IMR-90 (cell line): ENCODE results near the gene RAB11FIP3. TPM values are rescaled to one million over a fixed set of nuclear protein-coding genes. Genes with fewer than 3 reads are reported as not detected.

ENCODE experiments used
- ATAC-seq: fragments of 200-7000 bp; cut with Tn5 transposase; 2 replicates; pipeline ENCODE4 v1.9.1; 2020; ENCODE audit warnings: low read depth, mild to moderate bottlenecking, moderate library complexity
- BruUV-seq: library from RNA; stranded (reverse); fragments of 400-500 nt; replicated peaks from 2 replicates; lab custom pipeline; 2021; lab: Mats Ljungman, UMichigan
- CTCF ChIA-PET: fragments of 300-600 bp; formaldehyde crosslinking; extraction: SDS; loops from one replicate; lab custom pipeline; 2021; ENCODE audit warnings: antibody characterized with exemption; lab: Yijun Ruan, JAX
- POLR2A ChIA-PET: fragments of 300-600 bp; sonication (Branson Sonifier 250); formaldehyde crosslinking; loops from one replicate; lab custom pipeline; 2022; ENCODE audit warnings: antibody characterized with exemption; ENCODE audit not compliant: unreplicated experiment; lab: Charles Lee
- DNase-seq: peaks from one replicate; pipeline ENCODE4 v3.0.0; 2013
- H2AFZ ChIP-seq: replicated peaks from 2 replicates; pipeline ENCODE3; 2013; ENCODE audit warnings: low read length, mild to moderate bottlenecking; ENCODE audit not compliant: poor library complexity
- H2AK5ac ChIP-seq: 2 replicates; pipeline ENCODE4 v1.6.1; 2013; ENCODE audit warnings: low read depth, low read length, inconsistent platforms
- H2AK9ac ChIP-seq: replicated peaks from 2 replicates; pipeline ENCODE3; 2013; ENCODE audit warnings: mild to moderate bottlenecking, low read depth, low read length, moderate library complexity; ENCODE audit not compliant: poor library complexity
- H2BK120ac ChIP-seq: 2 replicates; pipeline ENCODE4 v1.6.1; 2013; ENCODE audit warnings: low read depth, low read length, inconsistent platforms
- H2BK15ac ChIP-seq: 3 replicates; pipeline ENCODE4 v1.6.1; 2013; ENCODE audit warnings: low read depth, low read length, inconsistent platforms
- H2BK20ac ChIP-seq: 2 replicates; pipeline ENCODE4 v1.6.1; 2013; ENCODE audit warnings: low read depth, mild to moderate bottlenecking, inconsistent platforms, low read length, moderate library complexity
- H2BK5ac ChIP-seq: 2 replicates; pipeline ENCODE4 v1.6.1; 2013; ENCODE audit warnings: mild to moderate bottlenecking, low read depth, low read length, inconsistent platforms; ENCODE audit not compliant: poor library complexity, severe bottlenecking
- H3K14ac ChIP-seq: replicated peaks from 2 replicates; pipeline ENCODE4 v1.6.1; 2013; ENCODE audit warnings: low read depth, low read length, inconsistent platforms
- H3K18ac ChIP-seq: 2 replicates; pipeline ENCODE4 v1.6.1; 2013; ENCODE audit warnings: low read depth, low read length, control low read depth
- H3K23ac ChIP-seq: 2 replicates; pipeline ENCODE4 v1.6.1; 2013; ENCODE audit warnings: low read depth, low read length, inconsistent platforms
- H3K27ac ChIP-seq: 2 replicates; pipeline ENCODE4 v1.5.1; 2013; ENCODE audit warnings: mild to moderate bottlenecking, control low read depth, low read length; ENCODE audit not compliant: insufficient read depth
- H3K27me3 ChIP-seq: 2 replicates; pipeline ENCODE4 v1.6.1; 2013; ENCODE audit warnings: low read length; ENCODE audit not compliant: control insufficient read depth, insufficient read depth
- H3K36me3 ChIP-seq: 2 replicates; pipeline ENCODE4 v1.6.1; 2013; ENCODE audit warnings: low read length, mixed read lengths; ENCODE audit not compliant: control insufficient read depth, insufficient read depth
- H3K4ac ChIP-seq: 2 replicates; pipeline ENCODE4 v1.6.1; 2013; ENCODE audit warnings: low read depth, low read length, inconsistent platforms
- H3K4me1 ChIP-seq: 2 replicates; pipeline ENCODE4 v1.6.1; 2013; ENCODE audit warnings: low read length, mixed read lengths; ENCODE audit not compliant: control insufficient read depth, insufficient read depth
- H3K4me2 ChIP-seq: 2 replicates; pipeline ENCODE4 v1.6.1; 2013; ENCODE audit warnings: low read depth, mild to moderate bottlenecking, control low read depth, low read length, moderate library complexity
- H3K4me3 ChIP-seq: 2 replicates; pipeline ENCODE4 v1.5.1; 2013; ENCODE audit warnings: low read depth, mild to moderate bottlenecking, control low read depth, low read length, moderate library complexity; ENCODE audit not compliant: insufficient read depth
- H3K56ac ChIP-seq: 2 replicates; pipeline ENCODE4 v1.6.1; 2013; ENCODE audit warnings: low read length, inconsistent platforms; ENCODE audit not compliant: insufficient read depth; ENCODE audit errors: extremely low read depth
- H3K79me1 ChIP-seq, 2 experiments: 2 replicates each; pipeline ENCODE4 v1.6.1; 2013; ENCODE audit warnings: low read length in 2 of 2, inconsistent platforms in 1 of 2, low read depth in 1 of 2
- H3K9ac ChIP-seq: 2 replicates; pipeline ENCODE4 v1.6.1; 2013; ENCODE audit warnings: low read depth, low read length, control low read depth
- H3K9me1 ChIP-seq: 2 replicates; pipeline ENCODE4 v1.6.1; 2013; ENCODE audit warnings: low read length, inconsistent platforms; ENCODE audit not compliant: insufficient read depth
- H3K9me3 ChIP-seq: 2 replicates; pipeline ENCODE4 v1.6.1; 2013; ENCODE audit warnings: low read length; ENCODE audit not compliant: control insufficient read depth, insufficient read depth
- H4K20me1 ChIP-seq: 2 replicates; pipeline ENCODE4 v1.6.1; 2013; ENCODE audit warnings: low read length, inconsistent platforms; ENCODE audit not compliant: insufficient read depth
- H4K5ac ChIP-seq: 2 replicates; pipeline ENCODE4 v1.6.1; 2013; ENCODE audit warnings: mild to moderate bottlenecking, low read depth, low read length, control low read depth
- H4K8ac ChIP-seq, 2 experiments: 2 replicates each; pipeline ENCODE4 v1.6.1; 2013; ENCODE audit warnings: low read depth in 2 of 2, low read length in 2 of 2, control low read depth in 1 of 2, inconsistent platforms in 1 of 2
- H4K91ac ChIP-seq: 2 replicates; pipeline ENCODE4 v1.6.1; 2013; ENCODE audit warnings: low read depth, low read length, inconsistent platforms; ENCODE audit not compliant: insufficient read depth
- BHLHE40 ChIP-seq: fragments of 150-350 bp; IDR thresholded peaks from 2 replicates; pipeline ENCODE4 v1.6.1; 2016; ENCODE audit warnings: mild to moderate bottlenecking, low read depth, low read length
- CEBPB ChIP-seq: IDR thresholded peaks from 2 replicates; pipeline ENCODE4 v1.6.1; 2012; ENCODE audit warnings: low read depth, low read length, improper control_type of control experiment
- CHD1 ChIP-seq: IDR thresholded peaks from 2 replicates; pipeline ENCODE4 v1.6.1; 2012; ENCODE audit warnings: low read depth, low read length, improper control_type of control experiment
- CTCF ChIP-seq: conservative IDR thresholded peaks from 2 replicates; pipeline ENCODE4 v1.5.1; 2012; ENCODE audit warnings: mild to moderate bottlenecking, low read depth, low read length, improper control_type of control experiment
- MAFK ChIP-seq: IDR thresholded peaks from 2 replicates; pipeline ENCODE4 v1.6.1; 2012; ENCODE audit warnings: low read depth, low read length, improper control_type of control experiment
- MAZ ChIP-seq: IDR thresholded peaks from 2 replicates; pipeline ENCODE4 v1.6.1; 2012; ENCODE audit warnings: low read depth, mild to moderate bottlenecking, low read length, improper control_type of control experiment, moderate library complexity, borderline replicate concordance
- MXI1 ChIP-seq: IDR thresholded peaks from 2 replicates; pipeline ENCODE4 v1.6.1; 2012; ENCODE audit warnings: low read depth, mild to moderate bottlenecking, low read length, moderate library complexity, borderline replicate concordance
- NFE2L2 ChIP-seq: fragments of 150-350 bp; IDR thresholded peaks from 2 replicates; pipeline ENCODE4 v1.6.1; 2016; ENCODE audit warnings: low read depth, mild to moderate bottlenecking, low read length
- POLR2A ChIP-seq: IDR thresholded peaks from 2 replicates; pipeline ENCODE4 v1.6.1; 2012; ENCODE audit warnings: mild to moderate bottlenecking, low read depth, low read length
- RCOR1 ChIP-seq: IDR thresholded peaks from 2 replicates; pipeline ENCODE4 v1.6.1; 2012; ENCODE audit warnings: mild to moderate bottlenecking, low read length, improper control_type of control experiment; ENCODE audit not compliant: insufficient replicate concordance
- RFX5 ChIP-seq: IDR thresholded peaks from 2 replicates; pipeline ENCODE4 v1.8.0; 2012; ENCODE audit warnings: low read depth, mild to moderate bottlenecking, low read length, moderate library complexity
- SMC3 ChIP-seq: fragments of 150-350 bp; IDR thresholded peaks from 2 replicates; pipeline ENCODE4 v1.6.1; 2016; ENCODE audit warnings: low read depth, mild to moderate bottlenecking, antibody characterized with exemption, low read length, moderate library complexity
- USF2 ChIP-seq: fragments of 150-350 bp; IDR thresholded peaks from 2 replicates; pipeline ENCODE4 v1.6.1; 2017; ENCODE audit warnings: mild to moderate bottlenecking, antibody characterized with exemption, low read length, low read depth
- whole genome bisulfite sequencing, 2 experiments: methylation state at CpG; one replicate each; pipeline versions ENCODE4 v1.1.5 to v1.1.7; 2013; ENCODE audit warnings: missing lambda C conversion rate in 2 of 2; ENCODE audit not compliant: insufficient read length in 1 of 2; ENCODE audit errors: extremely low coverage in 2 of 2; 5-methylcytosine and 5-hydroxymethylcytosine counted together
- dilution Hi-C: fragments of 300-500 bp; cut with HindIII; formaldehyde crosslinking; loops from one replicate; pipeline ENCODE4 v1.14.3; 2018; ENCODE audit warnings: low sequenced_read_pairs; ENCODE audit not compliant: unreplicated experiment
- in situ Hi-C: fragments of 300-500 bp; cut with MboI; formaldehyde crosslinking; loops from 3 replicates; pipeline ENCODE4 v1.14.3; 2019; ENCODE audit warnings: low sequenced_read_pairs, inconsistent platforms, mixed read lengths
- intact Hi-C: fragments of 100-400 bp; cut with micrococcal nuclease; formaldehyde crosslinking; loops from 2 replicates; pipeline ENCODE4 v1.10.0; 2022
- polyA plus RNA-seq, 3 experiments: library from polyadenylated mRNA; depleted of rRNA; stranded (reverse); fragments of >200 nt; gene quantifications; 2 replicates each; pipeline ENCODE4 v1.2.3, GENCODE V29; 2012; ENCODE audit warnings: low replicate concordance in 1 of 3
- total RNA-seq: library from RNA; depleted of rRNA; stranded (reverse); fragments of >200 nt; gene quantifications from 2 replicates; pipeline ENCODE4 v1.2.3, GENCODE V29; 2012

RAB11FIP3 gene
- total and polyA plus RNA-seq, 2 of the 4 experiments (the other 2 are of a cell fraction) = 7.5 to 22.5 TPM

DNA sequence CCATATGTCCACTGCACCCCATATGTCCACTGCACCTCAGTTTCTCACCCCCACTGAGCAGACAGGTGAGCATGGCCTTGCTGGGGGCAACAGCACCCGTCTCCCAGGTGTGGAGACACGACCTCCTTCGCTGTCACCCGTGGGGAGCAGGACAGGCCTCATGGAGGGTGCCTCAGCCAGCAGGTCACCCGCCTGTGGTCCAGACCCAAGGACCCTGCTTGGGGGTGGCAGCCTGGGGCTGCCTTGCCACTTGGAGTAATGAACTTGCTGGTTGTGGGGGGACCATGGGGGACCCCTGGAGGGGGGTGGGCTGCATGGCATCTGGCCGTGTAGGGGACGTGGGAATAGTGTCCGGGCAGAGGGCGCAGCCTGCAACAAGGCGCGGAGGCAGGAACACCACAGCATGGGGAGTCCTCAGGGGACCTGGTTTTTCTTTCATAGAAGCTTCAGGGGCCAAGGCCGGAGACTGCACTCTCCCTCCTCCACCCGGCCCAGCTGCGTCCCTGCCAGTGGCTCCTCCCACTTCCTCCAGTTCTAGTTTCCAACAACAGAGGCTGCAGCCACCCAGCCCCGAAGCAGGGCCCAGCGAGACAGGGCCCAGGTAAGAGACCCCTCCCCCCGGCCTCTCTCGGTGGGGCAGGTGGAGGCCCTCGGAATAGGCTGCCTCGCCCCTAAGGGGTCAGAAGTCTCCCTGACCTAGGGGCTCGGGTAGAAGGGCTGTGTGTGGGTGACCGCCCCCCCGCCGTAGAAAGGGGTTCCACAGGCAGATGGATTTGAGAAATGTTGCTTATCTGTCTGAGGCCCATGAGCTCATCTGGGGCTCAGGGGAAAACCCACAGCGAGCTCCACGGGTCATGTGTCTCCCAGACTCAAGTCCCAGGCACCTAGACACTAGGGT, 141.3 kb downstream of the RAB11FIP3 start, which contains the start of gene NHLRC4:
TSS of gene NHLRC4 (plus strand) at position 531 of the 898 bp plus-strand sequence. CDS start 1,043 bp downstream, outside the sequence.
- CTCF ChIA-PET = no interaction called here
- intact Hi-C loops = no loop called here
- peak within 1 kb of the TSS; percentile 93 to 94 for H4K8ac ChIP-seq
- dilution Hi-C loops = no loop called here
- H3K4me1 ChIP-seq = peaks cover 23% of the 10 kb centered on the region
- H3K4me2 ChIP-seq = peak within 1 kb of the TSS; percentile 50; the same call in 1 of the 2 replicates
- in situ Hi-C loops = no loop called here
- WGBS, 2 experiments = 64% methylated on average over 4 of the region's 26 CpGs; no CpG with 5 or more reads in 1 of the 2 experiments
- H2BK15ac ChIP-seq = peak within 1 kb of the TSS; percentile 53; the same call in 1 of the 3 replicates
- H2BK5ac ChIP-seq = no peak within 1 kb of the TSS
- H2BK120ac ChIP-seq = peak within 1 kb of the TSS; percentile 27; the same call in 1 of the 2 replicates
- ATAC-seq = peak; percentile 62
- no peak within 1 kb of the TSS for H3K56ac ChIP-seq
- no TSS peak for BruUV-seq
- H3K27me3 ChIP-seq = peaks cover 10% of the 10 kb centered on the region
- peak within 1 kb of the TSS; percentile 57; the same call in 1 of the 2 replicates for H3K18ac ChIP-seq
- H3K9me3 ChIP-seq = no peaks in the 10 kb centered on the region
- H4K91ac ChIP-seq = peak within 1 kb of the TSS; percentile 55
- H2BK20ac ChIP-seq = peak within 1 kb of the TSS; percentile 60; the same call in 1 of the 2 replicates
- peaks cover 8% of the 10 kb centered on the region; the same call in 1 of the 2 replicates for H4K20me1 ChIP-seq
- peaks cover 0 to 17% of the 10 kb centered on the region in 2 experiments; a peak in 2 of 4 replicates for H3K79me1 ChIP-seq
- peak within 1 kb of the TSS; percentile 34; the same call in 1 of the 2 replicates for H3K9ac ChIP-seq
- peak within 1 kb of the TSS; percentile 95 for H2AFZ ChIP-seq
- no peaks in the 10 kb centered on the region for H3K36me3 ChIP-seq
- H3K23ac ChIP-seq = no peak within 1 kb of the TSS
- H4K5ac ChIP-seq = peak within 1 kb of the TSS; percentile 91
- H2AK9ac ChIP-seq = peak within 1 kb of the TSS; percentile 89
- H3K4ac ChIP-seq = peak within 1 kb of the TSS; percentile 79
- H3K4me3 ChIP-seq = no peak within 1 kb of the TSS
- peak within 1 kb of the TSS; percentile 39 for H3K27ac ChIP-seq
- peak within 1 kb of the TSS; percentile 59; the same call in 1 of the 2 replicates for H3K14ac ChIP-seq
- H3K9me1 ChIP-seq = peaks cover 4% of the 10 kb centered on the region
- H2AK5ac ChIP-seq = peak within 1 kb of the TSS; percentile 80; the same call in 1 of the 2 replicates
- DNase-seq = peak; percentile 54
- POLR2A ChIA-PET = no interaction called here
- TF ChIP-seq SMC3 = no peak
- no peak for TF ChIP-seq MXI1
- TF ChIP-seq CEBPB = no peak
- no peak for TF ChIP-seq NFE2L2
- TF ChIP-seq MAZ = no peak
- TF ChIP-seq CHD1 = no peak
- TF ChIP-seq USF2 = no peak
- no peak for TF ChIP-seq RCOR1
- no peak for TF ChIP-seq BHLHE40
- no peak for TF ChIP-seq POLR2A
- TF ChIP-seq MAFK = no peak
- no peak for TF ChIP-seq RFX5
- TF ChIP-seq CTCF = no peak
